SJCRH30 (cell line): Measurements from ENCODE around the gene C1QTNF2. TPM values are rescaled to one million over a fixed set of nuclear protein-coding genes. Genes with fewer than 3 reads are reported as not detected.
A peak's percentile ranks its signal among the peaks of the same experiment; 100 is the strongest.
"Not testable (repeated sequence)": the region's sequence is repeated elsewhere in the genome, so short reads cannot be mapped to it uniquely, and the experiment has no call there.

Experiments
- DNase-seq, 2 experiments: peaks; one replicate each; pipeline ENCODE4 v3.0.0-alpha.2; 2015 to 2020
- H3K27ac ChIP-seq: fragments of 250-450 bp; sonication (Bioruptor Pico); 2 replicates; pipeline ENCODE4 v1.5.1; 2020; ENCODE audit warnings: mild to moderate bottlenecking, moderate library complexity
- H3K27me3 ChIP-seq: fragments of 250-450 bp; sonication (Bioruptor Pico); 2 replicates; pipeline ENCODE4 v1.5.1; 2020; ENCODE audit warnings: mild to moderate bottlenecking, moderate library complexity
- H3K36me3 ChIP-seq: fragments of 250-450 bp; sonication (Bioruptor Pico); 2 replicates; pipeline ENCODE4 v1.5.1; 2020; ENCODE audit warnings: mild to moderate bottlenecking, moderate library complexity
- H3K4me1 ChIP-seq: fragments of 250-450 bp; sonication (Bioruptor Pico); 2 replicates; pipeline ENCODE4 v1.5.1; 2020; ENCODE audit warnings: mild to moderate bottlenecking, moderate library complexity
- H3K4me3 ChIP-seq: fragments of 250-450 bp; sonication (Bioruptor Pico); 2 replicates; pipeline ENCODE4 v1.5.1; 2020; ENCODE audit warnings: mild to moderate bottlenecking, moderate library complexity
- H3K9me3 ChIP-seq: fragments of 250-450 bp; sonication (Bioruptor Pico); replicated peaks from 2 replicates; pipeline ENCODE4 v1.5.1; 2020; ENCODE audit warnings: mild to moderate bottlenecking, moderate library complexity
- total RNA-seq: library from RNA; depleted of rRNA; stranded (reverse); fragments of >200 nt; shearing (Covaris generic); gene quantifications from 2 replicates; pipeline ENCODE4 v1.2.3, GENCODE V29; 2014

The C1QTNF2 gene
- total RNA-seq, 1 experiment from 2014 or later, result 21.1 TPM

DNA sequence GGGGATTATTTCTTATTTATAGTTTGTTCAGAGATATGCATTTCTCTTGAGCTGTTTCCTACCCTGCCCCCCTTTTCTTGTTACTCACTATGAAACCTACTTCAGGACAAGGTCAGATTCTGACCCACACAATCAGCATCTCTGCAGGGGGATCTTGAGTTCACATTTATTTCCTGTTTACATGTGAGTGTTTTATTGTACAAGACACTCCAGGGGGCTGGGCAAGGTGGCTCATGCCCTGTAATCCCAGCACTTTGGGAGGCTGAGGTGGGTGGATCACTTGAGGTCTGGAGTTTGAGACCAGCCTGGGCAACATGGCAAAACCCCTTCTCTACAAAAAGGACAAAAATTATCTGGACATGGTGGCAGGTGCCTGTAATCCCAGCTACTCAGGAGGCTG is 29.9 kb downstream of the C1QTNF2 start:
- H3K9me3 ChIP-seq, H3K4me3 ChIP-seq, H3K27me3 ChIP-seq, H3K27ac ChIP-seq, H3K36me3 ChIP-seq, H3K4me1 ChIP-seq, DNase-seq: not testable (repeated sequence)

DNA sequence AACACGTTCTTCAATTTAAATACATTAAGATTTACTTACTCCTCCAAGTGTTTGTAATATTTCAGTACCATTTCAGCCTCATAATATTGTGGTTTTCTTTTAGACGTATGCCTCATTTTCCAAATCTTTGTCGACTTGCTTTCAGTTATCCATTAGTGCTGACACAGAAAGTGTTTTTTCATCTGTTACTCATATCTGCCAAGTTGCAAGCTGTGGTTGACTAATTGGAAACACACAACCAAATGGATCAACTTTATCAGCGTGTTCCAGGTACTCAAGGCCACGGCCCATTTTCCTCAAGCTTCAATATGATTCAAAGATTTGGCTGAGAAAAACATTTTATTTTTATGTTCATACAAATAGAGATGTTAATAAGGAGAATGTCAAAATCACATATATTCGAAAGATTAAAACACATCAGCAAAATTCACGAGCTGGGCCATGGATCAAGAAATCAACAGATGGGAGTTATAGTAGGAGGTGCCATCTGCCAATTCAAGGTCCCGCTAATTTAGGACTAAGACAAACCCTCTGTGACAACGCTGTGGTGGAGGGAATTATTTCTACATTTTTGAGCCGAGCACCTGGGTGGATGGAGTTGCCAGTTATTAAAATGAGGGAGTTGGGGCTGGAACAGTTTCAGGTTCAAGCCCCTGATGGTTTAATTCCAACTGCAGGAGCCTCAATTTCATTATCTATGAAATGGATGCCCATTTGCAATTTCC is 30.9 kb downstream of the C1QTNF2 start:
- no peaks in the 10 kb centered on the region for H3K9me3 ChIP-seq
- DNase-seq, result no peak
- H3K27me3 ChIP-seq, result no peaks in the 10 kb centered on the region
- no peak overlapping the region for H3K4me3 ChIP-seq
- no peaks in the 10 kb centered on the region for H3K4me1 ChIP-seq
- H3K27ac ChIP-seq, result no peak overlapping the region
- no peaks in the 10 kb centered on the region for H3K36me3 ChIP-seq

DNA sequence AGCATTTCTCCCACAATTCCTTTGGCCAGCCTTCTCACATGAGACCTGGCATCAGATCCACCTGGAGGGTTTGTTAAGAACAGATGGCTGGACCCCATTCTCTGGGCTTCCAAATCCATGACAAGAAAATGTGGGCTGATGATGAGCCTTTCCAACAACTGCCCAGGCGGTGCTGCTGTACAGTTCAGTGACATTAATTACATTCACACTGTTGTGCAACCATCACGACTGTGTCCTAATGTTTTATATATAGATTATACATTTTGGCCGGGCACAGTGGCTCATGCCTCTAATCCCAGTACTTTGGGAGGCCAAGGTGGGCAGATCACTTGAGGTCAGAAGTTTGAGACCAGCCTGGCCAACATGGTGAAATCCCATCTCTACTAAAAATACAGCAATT is 35.7 kb downstream of the C1QTNF2 start:
- DNase-seq, H3K9me3 ChIP-seq, H3K27me3 ChIP-seq, H3K4me1 ChIP-seq, H3K36me3 ChIP-seq, H3K27ac ChIP-seq, H3K4me3 ChIP-seq: not testable (repeated sequence)

DNA sequence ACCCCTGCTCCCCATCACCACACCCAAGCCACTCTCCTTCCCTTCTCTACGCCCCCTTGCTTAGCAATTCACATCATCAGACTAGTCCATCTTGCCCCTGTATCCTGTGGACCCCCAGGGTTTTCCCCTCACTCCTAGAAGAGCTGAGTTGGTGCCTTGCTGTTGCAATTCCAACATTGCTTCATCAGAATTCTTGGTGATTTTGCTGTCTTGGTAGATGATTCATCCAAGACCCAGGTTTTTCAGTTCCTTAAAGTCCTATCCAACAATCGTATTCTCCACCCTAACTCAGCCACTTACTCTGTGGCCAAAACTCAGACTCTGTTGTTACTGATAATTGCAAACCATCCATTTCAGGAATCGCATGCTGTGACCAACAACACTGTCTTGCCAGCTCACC is 36.7 kb downstream of the C1QTNF2 start:
- H3K9me3 ChIP-seq, result no peaks in the 10 kb centered on the region
- DNase-seq, result no peak
- H3K4me1 ChIP-seq, result no peaks in the 10 kb centered on the region
- H3K4me3 ChIP-seq, result no peak overlapping the region
- no peak overlapping the region for H3K27ac ChIP-seq
- H3K27me3 ChIP-seq, result no peaks in the 10 kb centered on the region
- H3K36me3 ChIP-seq, result no peaks in the 10 kb centered on the region

DNA sequence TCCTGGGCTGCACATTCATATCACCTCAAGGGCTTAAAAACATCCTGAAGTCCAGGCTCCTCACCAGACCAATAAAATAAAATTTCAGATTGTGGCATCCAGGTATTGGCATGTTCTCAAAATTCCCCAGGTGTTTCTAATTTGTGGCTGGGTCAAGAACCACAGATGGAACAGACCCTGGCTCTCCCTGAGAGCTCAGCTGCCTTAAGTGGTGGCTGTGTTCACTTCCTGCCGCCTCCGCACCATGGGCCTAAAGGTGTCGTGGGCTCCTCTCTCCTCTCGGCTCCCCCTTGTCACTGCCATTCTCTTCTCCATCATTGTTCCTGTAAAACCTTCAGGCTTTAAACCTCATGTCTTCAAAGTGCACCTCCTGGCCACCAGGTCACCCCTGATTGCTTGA is 40.2 kb downstream of the C1QTNF2 start:
- Histone ChIP-seq H3K4me1 (no peaks in the 10 kb centered on the region), H3K4me3 (no peak overlapping the region), H3K36me3 (no peaks in the 10 kb centered on the region), H3K27me3 (no peaks in the 10 kb centered on the region), H3K9me3 (no peaks in the 10 kb centered on the region), H3K27ac (no peak overlapping the region)
- DNase-seq, result no peak

DNA sequence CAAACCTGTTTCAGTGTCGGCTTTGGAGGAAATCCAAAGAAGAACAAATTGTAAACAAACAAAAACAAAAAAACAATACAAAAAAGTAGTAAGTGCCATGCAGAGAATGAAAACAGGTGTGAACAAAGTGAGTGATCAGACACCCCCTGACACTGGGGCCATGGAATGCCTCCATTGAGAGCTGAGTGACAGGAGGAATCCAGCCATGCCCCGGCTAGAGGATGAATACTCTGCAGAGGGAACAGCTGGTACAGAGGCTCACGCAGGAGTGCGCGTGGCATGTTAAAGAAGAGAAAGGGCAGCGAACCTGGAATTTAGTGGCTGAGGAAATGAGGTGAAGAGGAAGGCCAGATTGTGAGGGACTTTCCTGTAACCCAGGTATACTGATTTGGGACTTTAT is 42.6 kb downstream of the C1QTNF2 start:
- H3K27ac ChIP-seq, result no peak overlapping the region
- H3K27me3 ChIP-seq, result no peaks in the 10 kb centered on the region
- no peaks in the 10 kb centered on the region for H3K4me1 ChIP-seq
- no peaks in the 10 kb centered on the region for H3K36me3 ChIP-seq
- peak in 1 of 2 experiments; percentile 20 for DNase-seq
- H3K4me3 ChIP-seq, result no peak overlapping the region
- no peaks in the 10 kb centered on the region for H3K9me3 ChIP-seq

DNA sequence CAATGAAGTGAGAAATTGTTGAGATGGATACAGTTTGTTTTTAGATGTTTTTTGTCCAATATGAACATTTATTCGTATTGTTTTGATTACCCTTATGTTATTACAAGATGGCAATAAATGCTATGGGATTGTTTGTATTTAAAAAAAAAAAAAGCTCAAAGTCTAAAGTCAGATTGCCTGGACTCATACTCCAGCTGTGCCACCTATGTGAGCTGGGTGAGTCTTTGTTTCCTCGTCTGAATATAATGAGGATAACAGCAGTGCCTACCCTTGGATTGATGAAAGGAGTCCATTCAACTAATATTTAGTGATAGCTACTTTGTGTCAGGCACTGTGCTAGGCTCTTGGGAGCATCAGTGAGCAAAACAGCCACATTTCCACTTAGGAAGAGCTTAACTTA is 43.4 kb downstream of the C1QTNF2 start:
- H3K4me3 ChIP-seq, result no peak overlapping the region
- no peaks in the 10 kb centered on the region for H3K4me1 ChIP-seq
- H3K9me3 ChIP-seq, result no peaks in the 10 kb centered on the region
- no peak for DNase-seq
- no peak overlapping the region for H3K27ac ChIP-seq
- no peaks in the 10 kb centered on the region for H3K27me3 ChIP-seq
- H3K36me3 ChIP-seq, result no peaks in the 10 kb centered on the region

DNA sequence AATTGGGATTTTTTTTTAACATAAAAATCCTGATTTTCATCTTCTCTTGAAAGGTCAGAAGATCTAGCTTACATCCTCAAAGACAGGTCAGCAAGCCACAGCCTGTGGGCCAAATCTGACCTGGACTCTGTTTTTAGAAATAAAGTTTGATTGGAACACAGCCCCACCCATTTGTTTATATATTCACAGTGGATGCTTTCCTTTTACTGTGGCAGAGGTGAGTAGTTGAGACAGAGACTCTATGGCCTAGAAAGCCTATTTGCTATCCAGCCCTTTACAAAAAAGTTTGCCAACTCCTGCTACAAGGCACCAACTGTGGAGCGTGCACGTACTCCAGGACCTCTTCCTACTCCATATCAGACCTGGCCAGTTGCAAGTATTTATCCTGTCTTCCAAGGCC is 44.7 kb downstream of the C1QTNF2 start:
- no peak for DNase-seq
- H3K27me3 ChIP-seq, result no peaks in the 10 kb centered on the region
- H3K4me3 ChIP-seq, result no peak overlapping the region
- H3K4me1 ChIP-seq, result no peaks in the 10 kb centered on the region
- no peaks in the 10 kb centered on the region for H3K9me3 ChIP-seq
- H3K27ac ChIP-seq, result no peak overlapping the region
- no peaks in the 10 kb centered on the region for H3K36me3 ChIP-seq

DNA sequence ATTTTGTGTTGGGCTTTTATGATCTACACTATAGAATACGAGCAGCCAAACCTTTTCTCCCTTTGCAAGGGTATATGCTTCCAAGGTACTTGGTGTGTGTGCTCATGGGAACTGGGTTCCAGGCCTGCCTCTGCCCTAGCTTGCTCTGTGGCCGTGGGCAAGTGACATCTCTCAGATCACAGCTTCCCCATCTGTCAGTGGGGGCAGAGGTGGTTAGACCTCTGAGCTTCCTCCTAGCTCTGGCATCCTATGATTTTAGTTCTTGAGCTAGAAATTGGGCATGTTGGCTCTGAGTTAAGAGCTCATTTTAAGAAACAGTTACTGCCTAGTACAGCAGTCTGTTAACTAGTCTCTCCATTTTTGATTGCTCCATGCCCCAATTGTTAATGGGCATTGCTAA is 45.5 kb downstream of the C1QTNF2 start:
- Histone ChIP-seq H3K27ac (no peak overlapping the region), H3K4me1 (no peaks in the 10 kb centered on the region), H3K4me3 (no peak overlapping the region), H3K36me3 (no peaks in the 10 kb centered on the region), H3K27me3 (no peaks in the 10 kb centered on the region), H3K9me3 (no peaks in the 10 kb centered on the region)
- no peak for DNase-seq

DNA sequence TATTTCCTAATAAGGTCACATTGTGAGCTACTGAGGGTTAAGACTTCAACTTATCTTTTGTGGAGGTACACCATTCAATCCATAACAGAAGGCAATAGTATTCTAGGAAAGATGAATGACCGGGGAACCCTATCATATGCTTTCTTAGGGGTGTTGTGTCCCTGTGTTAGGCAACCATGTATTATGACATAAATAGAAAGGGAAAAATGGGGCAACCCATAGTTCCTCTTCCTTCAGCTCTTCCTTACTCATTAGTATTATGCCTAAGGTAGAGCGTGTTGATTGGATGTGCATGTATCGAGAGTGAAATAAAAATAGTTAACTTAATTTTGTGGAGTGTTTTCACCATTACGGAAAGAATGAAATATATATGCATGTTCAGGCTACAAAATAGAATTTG is 52.0 kb downstream of the C1QTNF2 start:
- Histone ChIP-seq H3K27me3 (no peaks in the 10 kb centered on the region), H3K27ac (no peak overlapping the region), H3K9me3 (no peaks in the 10 kb centered on the region), H3K36me3 (no peaks in the 10 kb centered on the region), H3K4me3 (no peak overlapping the region), H3K4me1 (peaks cover 10% of the 10 kb centered on the region)
- no peak for DNase-seq

DNA sequence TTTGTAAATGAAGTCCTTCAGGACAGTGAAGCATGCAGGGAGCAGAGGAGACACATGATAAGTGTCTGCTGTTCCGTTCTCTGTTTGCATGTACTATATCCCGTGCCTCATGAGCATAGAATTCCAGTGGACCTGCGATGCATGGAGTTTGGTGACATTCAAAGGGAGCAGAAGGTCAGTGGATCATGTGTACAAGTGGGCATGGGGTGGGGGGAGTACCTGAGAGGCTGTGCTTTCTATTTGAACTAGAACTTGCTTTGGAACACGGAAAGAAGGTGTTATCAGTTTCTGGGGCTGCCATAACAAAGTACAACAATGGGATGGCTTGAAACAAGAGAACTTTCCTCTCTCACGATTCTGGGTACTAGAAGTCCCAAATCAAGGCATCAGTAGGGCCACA is 53.0 kb downstream of the C1QTNF2 start:
- Histone ChIP-seq H3K9me3 (no peaks in the 10 kb centered on the region), H3K4me1 (peaks cover 10% of the 10 kb centered on the region), H3K27ac (no peak overlapping the region), H3K36me3 (no peaks in the 10 kb centered on the region), H3K4me3 (no peak overlapping the region), H3K27me3 (no peaks in the 10 kb centered on the region)
- DNase-seq, result no peak

DNA sequence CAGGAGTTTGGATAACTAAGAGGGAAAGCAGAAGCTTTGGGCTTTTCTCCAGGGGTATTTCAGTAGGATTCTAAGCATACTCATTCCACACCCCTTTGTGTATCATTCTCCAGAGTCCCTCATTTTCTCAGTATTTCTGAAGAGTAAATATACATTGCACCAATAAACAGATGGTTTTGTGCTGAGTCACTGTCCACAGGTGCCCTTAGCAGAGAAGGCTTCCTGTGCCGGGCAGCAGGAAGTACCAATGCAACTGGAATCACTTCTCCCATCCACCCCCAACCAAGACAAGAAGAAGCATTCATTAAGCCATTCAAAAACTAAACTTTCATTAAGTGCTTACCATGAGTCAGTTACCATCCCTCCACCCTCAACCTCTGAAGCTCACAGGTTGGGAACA is 54.5 kb downstream of the C1QTNF2 start:
- Histone ChIP-seq H3K9me3 (no peaks in the 10 kb centered on the region), H3K36me3 (no peaks in the 10 kb centered on the region), H3K27ac (no peak overlapping the region), H3K4me1 (peaks cover 13% of the 10 kb centered on the region), H3K27me3 (no peaks in the 10 kb centered on the region), H3K4me3 (no peak overlapping the region)
- peak; percentile 17 to 35 for DNase-seq

DNA sequence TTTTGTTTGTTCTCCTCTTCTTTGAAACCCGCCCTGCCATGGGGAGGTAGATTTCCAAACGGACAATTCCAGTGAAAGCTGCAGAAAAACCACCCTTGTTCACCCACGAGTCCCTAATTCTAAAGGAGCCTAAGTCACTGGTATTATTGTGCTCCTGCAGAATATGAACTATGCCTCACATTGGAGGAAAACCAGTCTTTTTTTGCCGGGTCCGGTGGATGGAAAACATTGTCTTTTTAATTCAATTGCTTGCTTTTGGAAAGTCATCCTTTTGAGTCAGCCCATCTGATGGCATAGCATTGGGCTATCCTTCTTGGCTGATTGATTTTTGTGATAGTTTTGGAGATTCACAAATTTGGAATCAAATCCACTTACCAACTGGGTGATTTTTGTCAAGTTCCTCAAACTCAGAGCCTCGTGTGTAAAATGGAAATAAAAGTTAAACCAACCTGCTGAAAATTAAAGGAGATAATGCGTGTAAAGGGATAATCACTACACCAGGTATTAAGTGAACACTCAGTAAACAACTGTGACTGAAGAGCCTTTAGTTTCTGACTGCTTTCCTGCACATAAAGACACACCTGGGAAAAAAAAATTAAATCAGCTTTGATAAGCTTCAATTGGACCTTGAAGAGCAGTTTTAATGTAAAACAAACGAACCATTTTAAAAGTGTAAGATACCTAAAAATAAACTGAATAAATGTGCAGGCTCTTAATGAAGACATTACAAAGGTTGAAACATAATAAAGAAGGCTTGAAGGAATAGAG is 57.3 kb downstream of the C1QTNF2 start:
- no peak for DNase-seq
- Histone ChIP-seq H3K4me1 (peaks cover 17% of the 10 kb centered on the region), H3K4me3 (peak overlapping the region; percentile 91), H3K27ac (no peak overlapping the region), H3K27me3 (no peaks in the 10 kb centered on the region), H3K36me3 (no peaks in the 10 kb centered on the region), H3K9me3 (no peaks in the 10 kb centered on the region)

DNA sequence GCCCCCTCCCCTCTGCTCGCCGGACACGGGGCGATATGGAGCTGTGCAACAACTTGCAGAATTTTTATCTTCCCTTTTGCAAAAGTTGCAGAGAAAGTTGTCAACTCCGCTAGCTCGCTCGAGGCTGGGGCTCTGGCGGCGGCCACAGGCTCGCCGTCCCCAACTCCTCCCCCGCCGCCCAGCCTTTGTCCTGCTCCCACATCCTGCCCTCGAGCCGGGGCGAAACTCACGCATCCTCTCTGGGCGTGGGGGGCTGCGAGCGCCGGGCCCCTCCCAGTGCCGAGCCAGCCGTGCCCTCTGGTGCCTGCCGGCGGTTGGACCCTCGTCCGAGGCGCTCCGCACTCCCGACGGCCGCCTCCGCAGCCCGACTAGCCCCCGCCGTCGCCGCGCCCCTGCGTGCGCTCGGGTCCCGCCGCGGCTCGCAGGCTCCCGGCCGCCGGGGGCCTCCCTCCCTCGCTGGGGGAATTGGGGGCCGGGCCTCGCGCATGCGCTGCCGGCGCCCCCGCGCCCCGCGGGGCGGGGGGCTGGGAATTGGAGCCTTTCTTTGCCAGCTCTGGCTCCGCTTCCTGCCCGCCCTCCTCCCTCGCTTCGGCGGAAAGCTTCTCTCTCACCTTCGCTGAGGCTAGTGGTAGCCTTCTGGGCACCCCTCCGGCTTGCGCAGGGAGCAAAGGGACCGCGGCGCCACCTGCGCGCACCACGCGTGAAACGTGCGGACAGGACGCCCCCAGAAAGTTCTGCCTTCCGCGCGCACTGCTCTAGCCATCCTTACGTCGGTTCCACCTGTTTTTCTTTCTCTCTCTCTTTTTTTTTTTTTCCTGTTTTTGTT is 58.1 kb downstream of the C1QTNF2 start, which contains the start of gene CCNJL:
Gene CCNJL, minus strand, starts transcription at position 431 of the 826 bp plus-strand sequence. CDS start 641 bp downstream, outside the sequence.
- H3K27ac ChIP-seq, result peak within 1 kb of the TSS; percentile 37
- peak within 1 kb of the TSS; percentile 91 for H3K4me3 ChIP-seq
- DNase-seq, result peak; percentile 76 to 87
- no peaks in the 10 kb centered on the region for H3K27me3 ChIP-seq
- H3K36me3 ChIP-seq, result no peaks in the 10 kb centered on the region
- H3K4me1 ChIP-seq, result peaks cover 17% of the 10 kb centered on the region
- H3K9me3 ChIP-seq, result no peaks in the 10 kb centered on the region
